Heart left ventricle (tissue), 13 donors: Measurements from ENCODE around the gene ZCCHC7.

Experiments
- CTCF ChIP-seq, 12 donors: fragments of 200-600 bp; sonication (generic) in 4 of 12; IDR thresholded peaks; one replicate each; pipeline versions ENCODE4 v1.5.0 to v1.8.0; 2018 to 2022; ENCODE audit warnings: antibody characterized with exemption in 12 of 12, mild to moderate bottlenecking in 5 of 12
- POLR2A ChIP-seq, 2 donors: fragments of 450-650 bp; IDR thresholded peaks; one replicate each; pipeline ENCODE4 v1.6.1; 2017; ENCODE audit warnings: antibody characterized with exemption in 2 of 2, mild to moderate bottlenecking in 2 of 2, moderate library complexity in 2 of 2
- donor health status: ischemic (EF 13 %, LVEDD 7.1; RV severe dilation, severe dysfunction).
- donor health status: DM: no; HTN: yes; CAD: no.
- donor health status: DM: no; HTN: no; CAD: no.
- donor health status: ischemic (EF 25% LVEDD 6.9; RV normal size, moderate dysfunction).
- donor health status: ischemic (EF 25% LVEDD 5.7; RV mildly dilated, moderate dysfunction).
- donor health status: ischemic (EF 35%, LVEDD 5.7; RV mildly dilated, moderate dysfunction).
- donor health status: nonischemic (EF 11% LVEDD 7.7; RV severe dilation, severe dysfunction).
- donor health status: DM: yes; HTN: yes; CAD: no.
- donor health status: PGD.
- donor health status: ischemic (EF 29% LVEDD 5.4; RV normal size, mild dysfunction).
- donor health status: nonischemic (EF 23%, LVEDD 6.1; RV moderate dilation, normal function).

DNA sequence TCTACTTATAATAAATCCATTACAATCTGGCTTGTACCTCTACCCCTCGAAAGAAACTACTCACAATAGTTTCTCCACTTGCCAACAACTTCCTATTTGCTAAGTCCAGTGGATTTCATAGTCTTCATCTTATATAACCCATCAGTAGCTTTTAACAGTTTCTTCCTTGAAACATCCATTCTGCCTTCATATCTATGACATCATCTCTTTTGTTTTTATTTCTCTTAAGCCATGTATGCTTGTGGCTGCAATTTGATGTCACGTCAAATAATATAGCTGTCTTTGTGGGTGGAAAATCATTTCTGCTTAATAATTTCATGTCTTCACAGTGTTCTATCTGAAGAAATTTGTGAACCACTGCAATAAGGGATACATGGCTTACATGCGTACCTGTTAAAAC lies 224.7 kb downstream of the ZCCHC7 start:
- TF ChIP-seq CTCF (IDR thresholded peaks at IDR 0.05) (no peak), POLR2A (IDR thresholded peaks at IDR 0.05) (no peak)
